ENCODE results near the gene RFPL2.

RFPL2 gene

GRCh38 chr22:32222991-32223390, 18.1 kb upstream of the RFPL2 start:
- no peak overlapping the region for H3K4me3 ChIP-seq (ENCODE audit: low read depth, low read length)
- TF ChIP-seq CTCF (IDR thresholded peaks at IDR 0.05; ENCODE audit: low read depth, low read length, missing control alignments) = no peak
- DNase-seq (ENCODE audit: low read depth) = no peak

GRCh38 chr22:32219026-32219425, 14.2 kb upstream of the RFPL2 start:
- no peak for DNase-seq (ENCODE audit: low read depth)
- no peak overlapping the region for H3K4me3 ChIP-seq (ENCODE audit: low read depth, low read length)
- no peak for TF ChIP-seq CTCF (IDR thresholded peaks at IDR 0.05; ENCODE audit: low read depth, low read length, missing control alignments)

GRCh38 chr22:32218470-32218869, 13.6 kb upstream of the RFPL2 start:
- TF ChIP-seq CTCF (IDR thresholded peaks at IDR 0.05; ENCODE audit: low read depth, low read length, missing control alignments) = no peak
- DNase-seq (ENCODE audit: low read depth) = no peak

GRCh38 chr22:32217465-32217864, 12.6 kb upstream of the RFPL2 start:
- no peak for TF ChIP-seq CTCF (IDR thresholded peaks at IDR 0.05; ENCODE audit: low read depth, low read length, missing control alignments)
- no peak for DNase-seq (ENCODE audit: low read depth)
- no peak overlapping the region for H3K4me3 ChIP-seq (ENCODE audit: low read depth, low read length)

More at GRCh38 chr22:32218470-32218869, 13.6 kb upstream of the RFPL2 start:
- H3K4me3 ChIP-seq (ENCODE audit: low read depth, low read length) = no peak overlapping the region

- no peak for DNase-seq (ENCODE audit: low read depth)
- no peak overlapping the region for H3K4me3 ChIP-seq (ENCODE audit: low read depth, low read length)
- no peak for TF ChIP-seq CTCF (IDR thresholded peaks at IDR 0.05; ENCODE audit: low read depth, low read length, missing control alignments)
Observed at GRCh38 chr22:32216911-32217310, 12.0 kb upstream of the RFPL2 start.

GRCh38 chr22:32211011-32211410, 6.1 kb upstream of the RFPL2 start:
- TF ChIP-seq CTCF (IDR thresholded peaks at IDR 0.05; ENCODE audit: low read depth, low read length, missing control alignments) = no peak
- DNase-seq (ENCODE audit: low read depth) = no peak
- no peak overlapping the region for H3K4me3 ChIP-seq (ENCODE audit: low read depth, low read length)

GRCh38 chr22:32208681-32209080, 3.8 kb upstream of the RFPL2 start:
- no peak for DNase-seq (ENCODE audit: low read depth)

More at GRCh38 chr22:32208681-32209080, 3.8 kb upstream of the RFPL2 start:
- H3K4me3 ChIP-seq (ENCODE audit: low read depth, low read length) = no peak overlapping the region
- TF ChIP-seq CTCF (IDR thresholded peaks at IDR 0.05; ENCODE audit: low read depth, low read length, missing control alignments) = no peak
